ENCODE results near the gene TMEM115. TPM values are rescaled to one million over a fixed set of nuclear protein-coding genes. Genes with fewer than 3 reads are reported as not detected.

The TMEM115 gene
- total and polyA plus RNA-seq, 2 of the 13 experiments (the other 11 are each of a cell fraction or from before 2014, with no cell fraction given), result 22.1 to 30.7 TPM

GRCh38 chr3:50319181-50319893, 40.0 kb downstream of the TMEM115 start:
- H3K4me1 ChIP-seq (ENCODE audit: insufficient read depth, low read length), result peaks cover 70% of the 10 kb centered on the region
- no peak for TF ChIP-seq ELF1 (CRISPR knock-in tag; IDR thresholded peaks at IDR 0.05)
- no peak for TF ChIP-seq ZNF354B (CRISPR knock-in tag; IDR thresholded peaks at IDR 0.05)
- TF ChIP-seq ZNF367 (CRISPR knock-in tag; IDR thresholded peaks at IDR 0.05; ENCODE audit: borderline replicate concordance), result no peak
- 0 out of 2 replicates have a peak, but pooled peaks have one; percentile 34 for TF ChIP-seq ZNF598 (CRISPR knock-in tag; IDR thresholded peaks at IDR 0.05; ENCODE audit: borderline replicate concordance)
- no peak for TF ChIP-seq ETS1 (CRISPR knock-in tag; IDR thresholded peaks at IDR 0.05)
- TF ChIP-seq ZNF879 (CRISPR knock-in tag; IDR thresholded peaks at IDR 0.05), result no peak
- TF ChIP-seq KAT2B (IDR thresholded peaks at IDR 0.05; ENCODE audit: borderline replicate concordance, low read depth, low read length), result no peak
- no peak for TF ChIP-seq ZBTB2 (CRISPR knock-in tag; IDR thresholded peaks at IDR 0.05; ENCODE audit: low read depth)
- no peak for TF ChIP-seq ZEB1 (IDR thresholded peaks at IDR 0.05; ENCODE audit: insufficient replicate concordance, low read depth)
- peak; percentile 39; the same call in 1 of the 2 replicates for TF ChIP-seq ZMYM3 (CRISPR knock-in tag; IDR thresholded peaks at IDR 0.05)
- TF ChIP-seq IRX3 (CRISPR knock-in tag; IDR thresholded peaks at IDR 0.05; ENCODE audit: borderline replicate concordance, low read depth), result no peak
- TF ChIP-seq REXO4 (CRISPR knock-in tag; IDR thresholded peaks at IDR 0.05; ENCODE audit: borderline replicate concordance), result no peak
- 0 out of 2 replicates have a peak, but pooled peaks have one; percentile 22 for TF ChIP-seq POLR2AphosphoS5 (IDR thresholded peaks at IDR 0.05; ENCODE audit: low read depth, low read length)
- no peak for TF ChIP-seq DNMT3B (CRISPR knock-in tag; conservative IDR thresholded peaks at IDR 0.05)
- TF ChIP-seq, protein P1, sequence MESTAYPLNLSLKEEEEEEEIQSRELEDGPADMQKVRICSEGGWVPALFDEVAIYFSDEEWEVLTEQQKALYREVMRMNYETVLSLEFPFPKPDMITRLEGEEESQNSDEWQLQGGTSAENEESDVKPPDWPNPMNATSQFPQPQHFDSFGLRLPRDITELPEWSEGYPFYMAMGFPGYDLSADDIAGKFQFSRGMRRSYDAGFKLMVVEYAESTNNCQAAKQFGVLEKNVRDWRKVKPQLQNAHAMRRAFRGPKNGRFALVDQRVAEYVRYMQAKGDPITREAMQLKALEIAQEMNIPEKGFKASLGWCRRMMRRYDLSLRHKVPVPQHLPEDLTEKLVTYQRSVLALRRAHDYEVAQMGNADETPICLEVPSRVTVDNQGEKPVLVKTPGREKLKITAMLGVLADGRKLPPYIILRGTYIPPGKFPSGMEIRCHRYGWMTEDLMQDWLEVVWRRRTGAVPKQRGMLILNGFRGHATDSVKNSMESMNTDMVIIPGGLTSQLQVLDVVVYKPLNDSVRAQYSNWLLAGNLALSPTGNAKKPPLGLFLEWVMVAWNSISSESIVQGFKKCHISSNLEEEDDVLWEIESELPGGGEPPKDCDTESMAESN (CRISPR knock-in tag; conservative IDR thresholded peaks at IDR 0.05), result 0 out of 2 replicates have a peak, but pooled peaks have one; percentile 13
- 0 out of 2 replicates have a peak, but pooled peaks have one; percentile 5 for TF ChIP-seq ZNF788 (CRISPR knock-in tag; IDR thresholded peaks at IDR 0.05; ENCODE audit: borderline replicate concordance)
- no peak for TF ChIP-seq KLF9 (CRISPR knock-in tag; IDR thresholded peaks at IDR 0.05; ENCODE audit: low read depth)
- 0 out of 2 replicates have a peak, but pooled peaks have one; percentile 29 for TF ChIP-seq ATF7 (IDR thresholded peaks at IDR 0.05)
- no peak for TF ChIP-seq ATF7 (CRISPR knock-in tag; IDR thresholded peaks at IDR 0.05)

More at GRCh38 chr3:50319181-50319893, 40.0 kb downstream of the TMEM115 start:
- ATAC-seq (no peak), FAIRE-seq (no peak), DNase-seq (ENCODE audit: low spot score) (no peak)
- in situ Hi-C loops (cut with HindIII; ENCODE audit: extremely low pct_ligation_motif_present, low pct_unique_long_range_greater_than_20kb) (no loop called here), intact Hi-C loops (cut with micrococcal nuclease; ENCODE audit: unreplicated experiment) (no loop called here)
- BruUV-seq (replicated peaks), result no TSS peak
- Histone ChIP-seq H3K4me3 (replicated peaks in 1 of 3; ENCODE audit: insufficient read depth in 1 of 3, low read depth in 2 of 3, low read length in 3 of 3) (peak overlapping the region in 1 of 3 experiments; percentile 19; a peak in 2 of 6 replicates), H4K20me1 (ENCODE audit: insufficient read depth, low read length) (no peaks in the 10 kb centered on the region), H3K27me3 (ENCODE audit: control insufficient read depth in 1 of 2, insufficient read depth in 2 of 2, low read length in 2 of 2) (no peaks in the 10 kb centered on the region; a peak in 1 of 5 replicates), H3K9ac (ENCODE audit: insufficient read depth, low read depth, low read length) (peak overlapping the region; percentile 10; the same call in 1 of the 2 replicates), H3K9me3 (ENCODE audit: low read length) (no peaks in the 10 kb centered on the region), H3K79me2 (ENCODE audit: insufficient read depth, low read length) (peaks cover 25% of the 10 kb centered on the region), H3K4me2 (ENCODE audit: low read depth, low read length) (peak overlapping the region; percentile 94), H2AFZ (ENCODE audit: low read length) (no peak overlapping the region), H3K27ac (ENCODE audit: extremely low read length, insufficient read depth, low read length) (peak overlapping the region; percentile 2), H3K36me3 (replicated peaks in 1 of 2; ENCODE audit: control insufficient read depth in 1 of 2, insufficient read depth in 2 of 2, low read length in 2 of 2) (peaks cover 16 to 32% of the 10 kb centered on the region in 2 experiments)
- CTCF ChIA-PET (ENCODE audit: low intra/inter-chr PET ratio, low total read pairs), result no interaction called here
- POLR2A ChIA-PET, result interaction anchor here (1.1 to 13.0 kb wide), 4 partner anchors 11 to 31 kb away, joined by 3 to 222 read pairs (median 8); partner anchors contain the start of genes CYB561D2, HYAL1, HYAL3 and IFRD2
- WGBS (ENCODE audit: low lambda C conversion rate), result 94% methylated on average over 16 of the region's 16 CpGs

All from HepG2 (cell line).